HL-60/S4 (cell line): ENCODE results near the gene RHBDD1.

Experiments used
- in situ Hi-C: fragments of 300-500 bp; cut with MboI; formaldehyde crosslinking; loops from 2 replicates; pipeline ENCODE4 v1.14.3; 2022; ENCODE audit warnings: low sequenced_read_pairs

The RHBDD1 gene, protein sequence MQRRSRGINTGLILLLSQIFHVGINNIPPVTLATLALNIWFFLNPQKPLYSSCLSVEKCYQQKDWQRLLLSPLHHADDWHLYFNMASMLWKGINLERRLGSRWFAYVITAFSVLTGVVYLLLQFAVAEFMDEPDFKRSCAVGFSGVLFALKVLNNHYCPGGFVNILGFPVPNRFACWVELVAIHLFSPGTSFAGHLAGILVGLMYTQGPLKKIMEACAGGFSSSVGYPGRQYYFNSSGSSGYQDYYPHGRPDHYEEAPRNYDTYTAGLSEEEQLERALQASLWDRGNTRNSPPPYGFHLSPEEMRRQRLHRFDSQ

GRCh38 chr2:226835796-226836547, at the start of gene RHBDD1:
Gene RHBDD1, plus strand, starts transcription at chr2:226836054. Its CDS starts 28,640 bp downstream, at chr2:226864694.
- in situ Hi-C loops, result no loop called here

- in situ Hi-C loops, result no loop called here
These were observed 47.8 kb upstream of the RHBDD1 start for GRCh38 chr2:226788064-226788463.

DNA sequence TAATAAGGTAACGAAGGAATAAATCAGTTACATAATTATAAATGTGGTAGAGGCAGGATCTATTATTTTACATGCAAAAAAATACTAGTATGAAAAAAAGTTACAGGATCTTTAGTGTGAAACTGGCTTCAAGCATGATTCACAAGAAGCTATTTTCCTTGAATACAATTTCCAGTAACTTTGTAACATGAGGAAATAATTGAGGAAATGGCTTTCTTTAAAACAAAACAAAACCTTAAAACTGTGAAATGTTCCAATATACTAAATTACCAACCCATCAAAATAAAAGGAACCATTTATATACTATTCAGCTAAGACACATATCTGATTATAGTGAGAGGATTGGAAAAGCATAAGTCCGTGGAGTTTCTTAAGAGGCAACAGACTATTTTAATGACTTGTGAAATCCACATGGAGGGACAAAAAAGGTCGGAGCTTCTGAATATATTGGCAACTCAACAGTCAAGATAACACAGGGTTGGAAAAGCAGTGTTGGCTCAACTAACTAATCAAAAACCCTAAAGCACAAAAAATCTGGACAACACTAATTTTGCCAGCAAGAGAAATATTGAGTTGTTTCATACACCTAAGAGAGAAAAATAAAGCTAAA, 46.9 kb upstream of the RHBDD1 start:
- in situ Hi-C loops, result no loop called here

DNA sequence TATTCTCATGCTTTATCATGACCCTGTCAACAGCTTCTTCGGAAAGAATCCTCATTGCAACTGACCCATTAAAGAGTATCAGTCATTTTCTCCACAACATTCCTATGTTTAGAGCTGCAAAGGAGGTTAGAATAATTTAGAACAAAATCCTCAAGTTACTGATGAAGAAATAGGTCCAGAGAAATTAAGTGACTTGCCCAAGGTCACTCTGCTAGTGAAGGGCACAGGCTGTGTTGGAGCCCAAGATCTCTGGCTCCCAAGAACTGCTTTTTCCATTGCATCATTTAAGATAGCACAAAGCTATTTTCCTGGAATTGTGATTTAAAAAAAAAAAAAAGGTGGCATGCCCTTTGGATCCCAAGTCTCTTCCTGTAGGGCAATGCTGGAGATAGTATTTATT, 45.8 kb upstream of the RHBDD1 start:
- in situ Hi-C loops, result no loop called here

- in situ Hi-C loops, result no loop called here
These were observed 45.4 kb upstream of the RHBDD1 start for GRCh38 chr2:226790431-226790830.

- in situ Hi-C loops, result no loop called here
These were observed 44.8 kb upstream of the RHBDD1 start for GRCh38 chr2:226791056-226791486.

- in situ Hi-C loops, result no loop called here
These were observed 44.3 kb upstream of the RHBDD1 start for GRCh38 chr2:226791487-226792081.

DNA sequence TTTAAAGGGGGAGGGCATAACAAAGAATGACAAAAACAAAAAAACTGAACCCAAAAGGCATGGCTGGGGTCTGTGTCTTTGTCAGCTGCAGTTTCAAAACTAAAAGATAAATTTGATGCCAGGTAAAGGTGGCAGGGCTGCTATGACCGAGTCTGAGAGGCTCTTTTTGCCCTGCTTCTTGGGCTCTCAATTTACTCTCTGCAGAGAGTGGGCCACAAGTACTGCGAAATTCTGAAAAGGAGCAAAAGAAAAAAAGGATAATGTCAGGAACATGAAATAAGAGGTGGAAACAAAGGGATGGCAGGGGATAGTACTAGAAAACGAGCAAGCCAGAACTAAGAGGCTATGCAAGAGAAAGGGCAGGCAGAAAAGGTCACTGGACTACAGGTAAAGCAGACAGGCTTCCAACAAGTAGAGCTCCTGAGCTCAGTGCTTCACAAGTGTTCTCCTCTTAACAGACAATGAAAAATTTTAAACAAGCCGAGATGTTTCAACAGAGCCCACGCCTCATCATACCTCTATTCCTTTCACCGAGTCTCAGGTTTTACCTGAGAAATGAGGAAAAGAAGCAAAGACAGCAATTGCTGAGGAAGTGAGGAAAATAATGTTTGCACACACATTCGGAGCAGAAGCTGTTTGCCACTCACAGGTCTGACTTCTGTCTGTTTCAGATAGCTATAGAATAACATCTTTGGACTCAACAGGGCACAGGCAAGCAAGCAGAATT, 43.5 kb upstream of the RHBDD1 start:
- in situ Hi-C loops, result no loop called here

DNA sequence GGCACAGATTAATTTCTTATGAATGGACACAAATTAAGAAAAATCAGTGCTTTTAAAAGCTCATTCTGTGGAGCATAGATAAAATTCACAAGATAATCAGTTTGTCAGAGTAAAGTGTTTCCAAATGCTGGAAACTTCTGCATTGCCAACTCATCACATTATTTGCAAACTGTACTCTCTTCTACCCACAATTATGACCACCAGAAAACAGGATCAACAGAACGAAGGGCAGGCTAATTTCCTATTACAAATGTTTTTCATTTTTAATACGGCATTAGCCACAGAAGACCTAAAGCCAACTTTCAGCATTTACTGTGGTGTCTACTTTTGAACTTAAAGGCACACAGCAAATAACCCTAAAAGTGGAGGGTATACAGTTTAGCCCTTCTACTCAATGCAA, 42.2 kb upstream of the RHBDD1 start:
- in situ Hi-C loops, result no loop called here

- in situ Hi-C loops, result no loop called here
These were observed 41.6 kb upstream of the RHBDD1 start for GRCh38 chr2:226794196-226794661.

GRCh38 chr2:226794751-226795171, 41.1 kb upstream of the RHBDD1 start:
- in situ Hi-C loops, result no loop called here

GRCh38 chr2:226795281-226796011, 40.4 kb upstream of the RHBDD1 start:
- in situ Hi-C loops, result no loop called here

GRCh38 chr2:226796012-226796839, 39.6 kb upstream of the RHBDD1 start:
- in situ Hi-C loops, result no loop called here

DNA sequence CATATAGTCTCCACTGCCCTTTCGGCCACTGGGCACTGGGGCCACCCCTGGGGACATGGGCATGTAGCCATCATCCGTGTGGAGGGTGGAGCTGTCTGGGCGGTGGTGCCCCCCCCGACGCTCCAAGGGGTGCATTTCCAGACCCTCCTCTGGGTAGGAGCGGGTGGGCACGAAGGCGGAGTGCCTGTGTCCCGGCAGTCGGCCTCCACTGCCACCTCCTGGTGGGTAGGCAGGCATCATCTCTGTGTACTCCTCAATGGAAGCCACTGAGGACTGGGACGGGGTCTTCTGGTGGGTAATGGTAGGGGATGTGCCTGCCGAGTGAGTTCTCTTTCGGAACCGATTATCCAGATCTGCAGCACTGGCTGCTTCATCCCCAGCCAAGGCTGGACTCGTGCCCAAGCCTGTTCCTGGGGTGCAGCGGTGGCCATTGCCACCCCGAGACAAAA, 39.0 kb upstream of the RHBDD1 start:
- in situ Hi-C loops, result no loop called here

DNA sequence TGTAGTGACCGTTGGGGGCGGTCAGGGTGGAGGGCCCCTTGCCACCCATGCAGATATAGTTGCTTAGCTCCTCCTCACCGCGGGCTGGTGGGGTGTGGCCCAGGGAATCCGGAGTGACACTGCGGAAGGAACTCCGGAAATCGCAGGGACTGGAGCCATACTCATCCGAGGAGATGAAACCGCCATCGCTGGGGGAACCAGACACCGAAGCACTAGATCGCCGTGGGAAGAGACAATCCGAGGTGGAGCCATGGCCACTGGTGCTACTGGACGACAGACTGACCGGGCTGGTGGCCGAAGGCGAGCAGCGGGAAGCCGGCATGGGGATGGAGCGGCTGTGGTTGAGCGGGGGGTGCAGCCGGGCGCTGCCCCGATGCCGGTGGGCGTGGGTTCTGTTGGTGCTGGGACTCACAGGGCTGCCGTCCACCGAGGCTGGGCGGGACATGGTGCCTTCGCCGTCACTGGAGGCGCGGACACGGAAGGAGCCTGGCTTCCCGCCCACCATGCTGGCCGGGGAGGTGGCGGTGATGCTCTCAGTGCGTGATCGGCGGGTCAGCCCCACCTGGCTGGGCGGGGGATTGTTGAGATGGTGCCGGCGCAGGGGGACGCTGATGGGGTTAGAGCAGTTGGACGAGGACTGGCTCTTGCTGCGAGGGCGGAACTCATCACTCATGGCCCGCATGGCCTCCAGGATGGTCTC, 38.4 kb upstream of the RHBDD1 start:
- in situ Hi-C loops, result no loop called here

DNA sequence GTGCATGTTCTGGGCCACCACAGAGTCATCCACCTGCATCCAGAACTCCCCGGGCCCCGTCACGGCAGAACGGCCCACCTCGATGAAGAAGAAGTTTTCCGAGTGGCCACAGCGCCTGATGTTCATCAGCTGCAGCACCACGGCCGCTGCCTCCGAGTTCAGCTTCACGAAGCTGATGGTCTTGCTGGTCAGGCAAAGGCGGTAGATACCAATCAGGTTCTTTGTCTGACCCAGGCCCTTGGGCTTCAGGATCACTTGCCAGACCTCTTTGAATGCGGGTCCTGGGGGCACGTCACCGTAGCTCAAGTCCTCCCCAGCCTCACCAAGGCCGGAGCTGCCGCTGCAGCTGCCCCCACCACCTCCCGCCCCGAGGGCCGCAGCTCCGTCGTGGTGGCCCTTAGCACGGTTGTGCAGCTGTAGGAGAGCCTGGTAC, 37.8 kb upstream of the RHBDD1 start:
- in situ Hi-C loops, result no loop called here

DNA sequence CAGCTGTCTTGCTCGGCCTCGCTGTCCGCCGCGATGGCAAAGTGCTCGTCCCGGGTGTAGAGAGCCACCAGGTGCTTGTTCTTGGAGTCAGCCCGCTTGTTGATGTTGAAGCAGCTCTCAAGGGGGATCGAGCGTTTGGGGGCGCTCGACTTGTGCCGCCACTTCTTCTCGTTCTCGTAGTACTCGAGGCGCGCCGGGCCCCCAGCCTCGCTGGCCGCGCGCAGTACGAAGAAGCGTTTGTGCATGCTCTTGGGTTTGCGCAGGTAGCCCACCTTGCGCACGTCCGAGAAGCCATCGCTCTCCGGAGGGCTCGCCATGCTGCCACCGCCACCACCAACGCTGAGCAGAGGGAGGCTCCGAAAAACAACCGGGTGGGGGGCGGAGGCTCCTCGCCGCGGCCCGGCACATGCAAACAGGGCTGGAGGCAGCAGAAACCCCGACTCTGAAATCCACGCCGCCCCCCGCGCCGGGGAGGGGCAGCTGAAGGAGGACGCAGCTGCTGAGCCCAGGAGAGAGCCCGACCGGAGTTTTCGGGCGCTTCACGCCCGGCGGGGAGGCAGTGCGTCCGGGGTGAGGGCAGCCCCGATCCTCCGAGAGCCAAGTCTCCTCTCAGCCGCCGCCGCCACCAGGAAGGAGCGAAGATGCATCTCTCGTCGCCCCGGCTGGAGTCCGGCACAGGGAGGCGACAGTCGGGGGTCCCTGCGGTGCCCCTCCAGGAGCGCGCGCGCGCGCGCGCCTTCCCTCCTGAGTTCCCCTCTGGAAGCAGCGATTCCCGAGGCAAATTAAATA, 37.2 kb upstream of the RHBDD1 start:
- in situ Hi-C loops, result no loop called here
